ENCODE measurements around the gene ATAT1. TPM values are rescaled to one million over a fixed set of nuclear protein-coding genes. Genes with fewer than 3 reads are reported as not detected.
A peak's percentile ranks its signal among the peaks of the same experiment; 100 is the strongest.

Gene ATAT1
- polyA plus RNA-seq, 3 donors, result 0.51 to 10.4 (median 0.68) TPM

DNA sequence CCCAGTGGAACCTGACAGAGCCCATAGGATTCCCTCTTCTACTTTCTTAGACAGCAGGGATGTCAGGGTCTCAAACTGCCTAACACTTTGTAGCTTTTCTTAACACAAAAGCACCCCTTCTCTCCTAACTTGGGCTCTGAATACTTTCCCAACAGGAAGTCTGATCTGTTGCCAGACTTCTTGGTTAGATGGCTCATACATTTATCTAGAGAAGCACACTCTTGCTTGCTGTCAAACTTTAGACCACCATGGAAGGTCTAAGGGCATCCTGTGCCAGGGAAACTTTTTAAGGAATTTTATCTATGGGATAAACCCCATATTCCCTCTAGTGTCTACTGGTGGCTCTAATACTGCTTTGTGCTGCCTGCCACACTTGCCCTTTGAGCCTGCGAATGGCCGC lies 17.0 kb downstream of the ATAT1 start:
- peaks cover 4 to 23% of the 10 kb centered on the region in 2 donors for H3K36me3 ChIP-seq (replicated peaks in 1 of 2; ENCODE audit: control insufficient read depth in 1 of 2, insufficient read depth in 2 of 2, low read length in 2 of 2)
- peaks cover 29% of the 10 kb centered on the region for H3K79me2 ChIP-seq (ENCODE audit: insufficient read depth, low read length)
- H3K27ac Mint-ChIP-seq, result peak overlapping the region in 1 of 7 donors; percentile 65
- H3K27me3 ChIP-seq (ENCODE audit: control insufficient read depth in 2 of 2, insufficient read depth in 2 of 2, low read length in 2 of 2), result no peaks in the 10 kb centered on the region
- H3K4me1 ChIP-seq (ENCODE audit: control insufficient read depth in 1 of 2, insufficient read depth in 2 of 2, low read length in 2 of 2), result peaks cover 43 to 52% of the 10 kb centered on the region in 2 donors
- no peaks in the 10 kb centered on the region for H3K9me3 ChIP-seq (replicated peaks in 1 of 2; ENCODE audit: control insufficient read depth in 1 of 2, insufficient read depth in 1 of 2, low read length in 2 of 2)
- H2AFZ ChIP-seq (ENCODE audit: insufficient read depth, low read depth, low read length, poor library complexity, severe bottlenecking), result no peak overlapping the region
- no peaks in the 10 kb centered on the region for H3K9me3 Mint-ChIP-seq
- H3K4me3 Mint-ChIP-seq, result no peak overlapping the region
- H3K4me3 ChIP-seq (replicated peaks in 1 of 3; ENCODE audit: low read depth in 2 of 3, low read length in 3 of 3), result no peak overlapping the region
- H4K20me1 ChIP-seq (ENCODE audit: insufficient read depth, low read length), result peaks cover 16% of the 10 kb centered on the region
- DNase-seq, result no peak
- TF ChIP-seq, protein P1, sequence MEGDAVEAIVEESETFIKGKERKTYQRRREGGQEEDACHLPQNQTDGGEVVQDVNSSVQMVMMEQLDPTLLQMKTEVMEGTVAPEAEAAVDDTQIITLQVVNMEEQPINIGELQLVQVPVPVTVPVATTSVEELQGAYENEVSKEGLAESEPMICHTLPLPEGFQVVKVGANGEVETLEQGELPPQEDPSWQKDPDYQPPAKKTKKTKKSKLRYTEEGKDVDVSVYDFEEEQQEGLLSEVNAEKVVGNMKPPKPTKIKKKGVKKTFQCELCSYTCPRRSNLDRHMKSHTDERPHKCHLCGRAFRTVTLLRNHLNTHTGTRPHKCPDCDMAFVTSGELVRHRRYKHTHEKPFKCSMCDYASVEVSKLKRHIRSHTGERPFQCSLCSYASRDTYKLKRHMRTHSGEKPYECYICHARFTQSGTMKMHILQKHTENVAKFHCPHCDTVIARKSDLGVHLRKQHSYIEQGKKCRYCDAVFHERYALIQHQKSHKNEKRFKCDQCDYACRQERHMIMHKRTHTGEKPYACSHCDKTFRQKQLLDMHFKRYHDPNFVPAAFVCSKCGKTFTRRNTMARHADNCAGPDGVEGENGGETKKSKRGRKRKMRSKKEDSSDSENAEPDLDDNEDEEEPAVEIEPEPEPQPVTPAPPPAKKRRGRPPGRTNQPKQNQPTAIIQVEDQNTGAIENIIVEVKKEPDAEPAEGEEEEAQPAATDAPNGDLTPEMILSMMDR (IDR thresholded peaks at IDR 0.05), result no peak
- WGBS (ENCODE audit: insufficient coverage), result no CpG with 5 or more reads among the region's 2 CpGs
- H3K4me1 Mint-ChIP-seq, result peaks cover 51% of the 10 kb centered on the region
- H3K9ac ChIP-seq (ENCODE audit: insufficient read depth, low read length, poor library complexity, severe bottlenecking), result no peak overlapping the region
- no peak overlapping the region for H3K4me2 ChIP-seq (replicated peaks; ENCODE audit: extremely low read depth, low read length, poor library complexity, severe bottlenecking)
- H3K27me3 Mint-ChIP-seq (ENCODE audit: low read depth in 3 of 3), result peaks cover 0 to 1% (median 0%) of the 10 kb centered on the region in 3 donors
- intact Hi-C loops (cut with micrococcal nuclease), result no loop called here
- H3K36me3 Mint-ChIP-seq, result peaks cover 24 to 28% of the 10 kb centered on the region in 2 donors
- peak overlapping the region in 1 of 2 donors; percentile 12 for H3K27ac ChIP-seq (ENCODE audit: low read depth in 1 of 2, low read length in 2 of 2)

DNA sequence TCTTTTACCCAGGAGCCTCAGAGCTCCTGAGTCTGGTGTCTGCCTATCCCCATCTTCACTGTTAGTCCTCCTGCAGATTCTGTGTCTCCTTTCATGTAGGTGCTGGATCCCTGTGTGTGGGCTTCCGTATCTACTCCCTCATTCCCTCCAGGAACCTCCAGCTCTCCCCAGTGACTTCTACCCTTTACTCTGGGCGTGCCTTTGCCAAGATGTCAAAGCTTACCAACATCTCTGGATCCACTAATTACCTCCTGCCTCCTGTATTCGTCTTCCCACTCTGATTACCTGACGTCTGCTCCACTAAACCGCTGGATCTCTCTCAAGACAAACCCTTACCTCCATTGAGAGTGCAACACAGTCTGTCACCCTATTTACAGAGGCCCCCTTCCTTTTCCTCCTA lies 18.1 kb downstream of the ATAT1 start:
- H3K9me3 ChIP-seq (replicated peaks in 1 of 2; ENCODE audit: control insufficient read depth in 1 of 2, insufficient read depth in 1 of 2, low read length in 2 of 2), result no peaks in the 10 kb centered on the region
- intact Hi-C loops (cut with micrococcal nuclease), result no loop called here
- Mint-ChIP-seq H3K27me3 (ENCODE audit: low read depth in 3 of 3) (peaks cover 0 to 1% (median 0%) of the 10 kb centered on the region in 3 donors), H3K4me3 (peak overlapping the region; percentile 14 to 61), H3K36me3 (peaks cover 22 to 24% of the 10 kb centered on the region in 2 donors), H3K9me3 (no peaks in the 10 kb centered on the region), H3K27ac (peak overlapping the region; percentile 3 to 86 (median 73)), H3K4me1 (peaks cover 51% of the 10 kb centered on the region)
- TF ChIP-seq, protein P1 (IDR thresholded peaks at IDR 0.05), result no peak
- H4K20me1 ChIP-seq (ENCODE audit: insufficient read depth, low read length), result peaks cover 20% of the 10 kb centered on the region
- peak overlapping the region in 1 of 3 experiments; percentile 11 for H3K4me3 ChIP-seq (replicated peaks in 1 of 3; ENCODE audit: low read depth in 2 of 3, low read length in 3 of 3)
- H3K27ac ChIP-seq (ENCODE audit: low read depth in 1 of 2, low read length in 2 of 2), result peak overlapping the region; percentile 5 to 39
- peaks cover 43 to 52% of the 10 kb centered on the region in 2 donors for H3K4me1 ChIP-seq (ENCODE audit: control insufficient read depth in 1 of 2, insufficient read depth in 2 of 2, low read length in 2 of 2)
- H2AFZ ChIP-seq (ENCODE audit: insufficient read depth, low read depth, low read length, poor library complexity, severe bottlenecking), result peak overlapping the region; percentile 7
- H3K9ac ChIP-seq (ENCODE audit: insufficient read depth, low read length, poor library complexity, severe bottlenecking), result no peak overlapping the region
- 54% methylated on average over 5 of the region's 5 CpGs for WGBS (ENCODE audit: insufficient coverage)
- H3K36me3 ChIP-seq (replicated peaks in 1 of 2; ENCODE audit: control insufficient read depth in 1 of 2, insufficient read depth in 2 of 2, low read length in 2 of 2), result peaks cover 3 to 24% of the 10 kb centered on the region in 2 donors
- peak in 2 of 3 donors; percentile 21 to 33 for DNase-seq
- H3K79me2 ChIP-seq (ENCODE audit: insufficient read depth, low read length), result peaks cover 38% of the 10 kb centered on the region
- H3K27me3 ChIP-seq (ENCODE audit: control insufficient read depth in 2 of 2, insufficient read depth in 2 of 2, low read length in 2 of 2), result no peaks in the 10 kb centered on the region
- H3K4me2 ChIP-seq (replicated peaks; ENCODE audit: extremely low read depth, low read length, poor library complexity, severe bottlenecking), result peak overlapping the region; percentile 33
